Measurements from ENCODE around the gene KRAS.

DNA sequence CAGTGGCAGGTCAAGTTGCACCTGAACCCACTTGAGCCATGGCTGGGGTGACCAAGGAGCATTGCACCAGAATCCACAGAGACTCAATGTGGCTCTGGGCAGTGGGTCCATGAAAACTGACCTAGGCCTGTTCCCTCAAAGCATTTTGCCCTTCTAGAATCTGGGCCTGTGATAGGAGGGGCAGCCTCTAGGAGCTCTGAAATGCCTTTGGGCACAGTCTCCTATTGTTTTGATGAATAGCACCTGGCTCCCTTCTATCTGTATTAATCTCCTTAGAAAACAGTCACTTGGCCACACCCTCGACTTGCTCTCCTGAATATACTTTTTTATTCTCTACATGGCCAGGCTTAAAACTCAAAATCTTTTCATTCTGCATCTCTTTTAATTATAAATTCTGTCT lies 14.1 kb upstream of the KRAS start:
- TF ChIP-seq, protein P1, sequence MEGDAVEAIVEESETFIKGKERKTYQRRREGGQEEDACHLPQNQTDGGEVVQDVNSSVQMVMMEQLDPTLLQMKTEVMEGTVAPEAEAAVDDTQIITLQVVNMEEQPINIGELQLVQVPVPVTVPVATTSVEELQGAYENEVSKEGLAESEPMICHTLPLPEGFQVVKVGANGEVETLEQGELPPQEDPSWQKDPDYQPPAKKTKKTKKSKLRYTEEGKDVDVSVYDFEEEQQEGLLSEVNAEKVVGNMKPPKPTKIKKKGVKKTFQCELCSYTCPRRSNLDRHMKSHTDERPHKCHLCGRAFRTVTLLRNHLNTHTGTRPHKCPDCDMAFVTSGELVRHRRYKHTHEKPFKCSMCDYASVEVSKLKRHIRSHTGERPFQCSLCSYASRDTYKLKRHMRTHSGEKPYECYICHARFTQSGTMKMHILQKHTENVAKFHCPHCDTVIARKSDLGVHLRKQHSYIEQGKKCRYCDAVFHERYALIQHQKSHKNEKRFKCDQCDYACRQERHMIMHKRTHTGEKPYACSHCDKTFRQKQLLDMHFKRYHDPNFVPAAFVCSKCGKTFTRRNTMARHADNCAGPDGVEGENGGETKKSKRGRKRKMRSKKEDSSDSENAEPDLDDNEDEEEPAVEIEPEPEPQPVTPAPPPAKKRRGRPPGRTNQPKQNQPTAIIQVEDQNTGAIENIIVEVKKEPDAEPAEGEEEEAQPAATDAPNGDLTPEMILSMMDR (IDR thresholded peaks at IDR 0.05), result no peak
- TF ChIP-seq POLR2A (IDR thresholded peaks at IDR 0.05), result no peak
